Mucosa of gallbladder (tissue), 1 donor: ENCODE results near the gene KIAA0408. TPM values are rescaled to one million over a fixed set of nuclear protein-coding genes. Genes with fewer than 3 reads are reported as not detected.
"Not testable (repeated sequence)": the region's sequence is repeated elsewhere in the genome, so short reads cannot be mapped to it uniquely, and the experiment has no call there.

ENCODE experiments used
- DNase-seq: peaks from one replicate; pipeline ENCODE4 v3.0.0-alpha.2; 2020; ENCODE audit warnings: low spot score
- total RNA-seq: library from RNA; stranded (reverse); gene quantifications from one replicate; pipeline ENCODE4 v1.2.1, GENCODE V29; 2021
- donor health status: DM: no; HTN: no; CAD: no.

Gene KIAA0408
- total RNA-seq, 1 donor from 2014 or later, result 6.8 TPM

- no peak for DNase-seq
These were observed 3.9 kb upstream of the KIAA0408 start for GRCh38 chr6:127463056-127463455.

DNA sequence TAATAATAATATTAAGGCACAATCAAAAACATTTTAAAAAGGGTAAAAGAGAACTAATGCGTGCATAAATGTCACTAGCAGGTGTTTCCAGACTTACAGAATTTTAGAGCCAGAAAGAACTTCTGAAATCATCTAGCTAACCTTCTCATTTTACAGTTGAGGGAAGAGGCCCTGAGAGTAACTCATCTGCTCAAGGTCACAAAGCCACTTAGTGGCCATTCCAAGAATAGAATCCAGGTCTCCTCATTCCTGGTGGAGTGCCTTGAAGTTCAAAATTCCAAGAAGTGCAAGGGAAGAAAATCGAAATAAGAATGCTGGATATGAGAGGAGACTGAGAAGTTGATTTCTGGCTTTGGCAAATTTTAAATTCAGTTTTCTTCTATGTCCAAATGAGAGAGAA lies 3.2 kb upstream of the KIAA0408 start:
- no peak for DNase-seq

GRCh38 chr6:127460465-127460864 lies 1.3 kb upstream of the KIAA0408 start:
- no peak for DNase-seq

- peak; percentile 34 for DNase-seq
These were observed 372 bp downstream of the KIAA0408 start for GRCh38 chr6:127458817-127459216.

GRCh38 chr6:127458222-127458621 lies 967 bp downstream of the KIAA0408 start:
- DNase-seq, result no peak

DNA sequence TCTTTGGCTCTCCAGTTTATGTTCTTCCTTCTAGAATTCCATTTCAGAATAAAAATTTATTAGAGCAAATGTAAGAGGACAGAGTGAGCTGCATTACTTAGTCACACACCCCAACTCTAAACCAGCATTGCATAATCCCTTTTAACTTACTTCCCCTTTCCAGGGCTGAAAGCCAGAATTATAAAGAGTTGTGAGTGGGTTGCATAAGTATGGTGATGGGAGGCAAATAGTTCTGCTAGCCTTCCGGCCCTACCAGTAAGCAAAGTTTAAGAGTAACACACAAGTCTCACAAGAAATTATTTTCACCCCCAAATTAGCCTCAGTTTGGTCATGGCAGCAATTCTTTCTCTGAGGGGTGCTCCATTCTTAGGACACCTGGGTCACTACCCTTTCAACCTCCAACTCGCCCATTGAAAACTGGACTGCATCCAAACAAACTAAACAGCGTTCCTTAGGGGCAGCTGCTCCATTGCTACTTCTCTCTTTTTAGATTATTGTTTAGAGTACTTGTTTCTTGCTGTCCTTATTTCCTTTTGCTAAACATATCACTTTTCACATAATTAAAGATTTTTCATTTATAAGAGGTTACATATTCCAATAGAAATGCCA lies 1.6 kb downstream of the KIAA0408 start:
- no peak for DNase-seq

DNA sequence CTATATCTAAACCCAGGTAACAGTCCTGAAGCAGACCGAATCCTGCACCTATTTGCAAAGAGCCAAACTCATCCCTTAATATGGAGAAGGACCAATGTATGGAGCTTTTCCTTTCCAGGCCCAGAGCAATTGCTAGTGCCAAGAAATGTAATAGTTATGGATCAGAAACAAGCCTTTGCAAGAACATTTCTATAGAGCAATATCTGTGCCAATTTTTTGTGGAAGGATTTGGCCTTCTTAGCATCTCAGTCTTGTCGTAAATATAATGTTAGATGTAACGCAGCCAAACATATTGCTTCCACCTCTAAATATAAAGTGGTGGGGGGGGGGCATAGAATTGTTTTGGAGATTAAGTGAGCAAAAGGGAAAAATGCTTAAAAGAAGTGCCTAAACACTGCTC lies 2.7 kb downstream of the KIAA0408 start:
- no peak for DNase-seq

DNA sequence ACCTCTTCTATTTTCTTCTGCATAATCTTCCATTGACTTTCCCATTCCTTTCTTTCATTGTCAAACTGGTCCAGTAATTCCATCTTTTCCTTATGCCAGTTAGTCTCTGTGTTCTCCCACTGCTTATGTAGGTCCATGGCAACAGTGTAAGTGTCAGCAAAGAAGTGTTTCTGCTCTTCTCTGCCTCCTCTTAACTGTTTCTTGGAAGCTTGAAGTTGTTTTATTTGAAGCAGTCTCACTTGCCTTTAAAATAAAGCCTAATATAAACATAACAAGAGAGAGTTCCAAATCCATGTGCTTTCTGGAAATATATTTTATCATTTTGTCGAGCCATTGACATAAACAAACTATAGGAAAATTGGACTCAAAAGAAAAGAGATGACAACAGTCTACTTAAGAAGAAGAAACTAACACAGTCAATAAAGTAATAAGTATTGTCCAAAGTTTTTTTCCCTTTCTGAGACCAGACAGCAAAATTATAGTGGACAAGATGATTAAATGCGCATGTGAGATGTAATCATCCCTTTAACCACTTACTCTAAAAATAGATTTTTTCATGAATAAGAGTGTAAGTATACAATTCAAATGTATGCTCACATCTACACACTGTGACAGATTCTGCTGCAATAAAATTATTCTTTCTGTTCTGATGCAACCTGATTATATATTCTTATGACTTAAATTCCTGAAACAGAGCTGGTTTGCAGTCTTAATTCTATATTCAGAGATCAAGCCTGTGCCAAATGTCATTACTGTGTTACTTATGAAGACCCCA lies 5.2 kb downstream of the KIAA0408 start:
- DNase-seq, result no peak

DNA sequence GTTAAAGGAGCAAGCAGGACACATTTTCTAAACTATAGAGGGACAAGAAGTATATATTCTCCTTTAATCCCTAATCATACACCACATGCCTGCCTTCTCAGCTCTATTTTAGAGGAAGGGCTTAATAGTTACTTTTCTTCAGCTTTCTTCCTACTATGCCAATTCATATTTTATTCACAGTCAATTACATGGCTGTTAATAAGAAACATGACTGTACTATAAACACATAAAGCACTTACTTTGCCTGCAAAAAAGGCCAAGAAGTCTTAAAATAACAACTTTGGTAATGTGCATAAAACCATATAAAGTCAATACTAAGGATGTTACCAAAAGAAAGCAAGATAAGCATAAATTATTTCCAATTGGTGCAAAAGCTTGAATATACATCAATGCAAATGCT lies 6.4 kb downstream of the KIAA0408 start:
- no peak for DNase-seq

DNA sequence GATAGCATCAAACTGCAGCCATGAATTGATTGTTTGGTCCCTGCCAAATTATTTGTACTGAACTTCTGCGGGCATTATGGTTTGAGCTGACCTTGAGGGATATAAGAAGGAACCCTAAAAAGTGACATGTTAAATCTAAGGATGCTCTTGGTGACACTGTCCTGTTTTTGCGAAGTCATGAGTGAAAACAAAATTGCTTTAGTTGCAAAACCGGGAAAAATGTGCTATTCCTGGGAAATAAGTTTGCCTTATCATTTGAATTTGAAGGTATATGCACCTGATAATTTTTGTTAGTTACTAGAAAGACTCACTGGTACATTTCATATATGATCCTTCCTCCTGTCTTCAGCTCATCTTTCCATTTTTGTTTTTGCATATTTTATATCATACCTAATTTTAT lies 7.8 kb downstream of the KIAA0408 start:
- no peak for DNase-seq

- DNase-seq, result no peak
These were observed 11.4 kb downstream of the KIAA0408 start for GRCh38 chr6:127447780-127448179.

DNA sequence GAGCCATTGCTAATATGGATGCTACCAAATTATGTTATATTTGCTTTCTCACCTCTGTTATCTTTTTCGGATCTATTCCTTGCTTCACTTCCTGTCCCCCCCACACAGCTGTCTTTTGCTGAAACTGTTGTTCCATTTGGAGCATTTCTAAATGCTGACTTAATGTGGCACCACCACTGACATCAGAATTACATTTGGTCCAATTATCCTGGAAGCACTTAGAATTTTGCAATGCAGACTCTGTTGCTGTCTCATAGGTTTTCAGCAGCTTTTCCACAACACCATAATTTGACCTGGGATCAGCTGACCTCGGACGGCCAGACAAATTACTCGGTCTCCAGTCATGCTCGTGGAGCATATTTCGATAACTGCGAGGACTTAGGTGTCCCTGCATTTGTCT lies 12.8 kb downstream of the KIAA0408 start:
- DNase-seq, result no peak

GRCh38 chr6:127441881-127442280 lies 17.3 kb downstream of the KIAA0408 start:
- no peak for DNase-seq

- no peak for DNase-seq
These were observed 19.5 kb downstream of the KIAA0408 start for GRCh38 chr6:127439718-127440117.

DNA sequence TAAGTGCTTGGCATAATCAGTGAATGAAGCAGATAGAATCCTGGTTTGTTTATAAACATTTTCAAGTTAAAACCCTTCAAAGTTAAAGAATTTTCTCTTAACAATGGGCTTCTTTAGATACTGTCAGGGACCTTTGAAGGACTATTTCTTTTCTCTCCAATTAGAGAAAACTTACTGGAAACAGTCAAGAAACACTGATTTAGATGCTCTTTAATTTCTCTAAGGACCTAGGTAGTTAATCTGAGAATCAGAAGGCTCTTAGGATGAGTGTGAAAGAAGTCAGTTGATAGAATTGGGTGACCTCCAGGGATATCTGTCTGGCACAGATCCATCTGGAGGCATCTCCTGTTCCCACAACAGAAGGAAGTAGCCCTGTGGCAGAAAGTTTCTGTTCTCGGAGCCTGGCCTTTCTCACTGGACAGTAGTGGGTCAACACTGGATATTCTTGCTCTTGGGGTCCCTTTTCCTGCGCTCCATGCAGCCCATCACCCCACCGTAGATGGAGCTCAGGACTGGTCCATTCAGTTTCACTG lies 22.5 kb downstream of the KIAA0408 start:
- DNase-seq, result no peak

- no peak for DNase-seq
These were observed 23.5 kb downstream of the KIAA0408 start for GRCh38 chr6:127435626-127436220.

DNA sequence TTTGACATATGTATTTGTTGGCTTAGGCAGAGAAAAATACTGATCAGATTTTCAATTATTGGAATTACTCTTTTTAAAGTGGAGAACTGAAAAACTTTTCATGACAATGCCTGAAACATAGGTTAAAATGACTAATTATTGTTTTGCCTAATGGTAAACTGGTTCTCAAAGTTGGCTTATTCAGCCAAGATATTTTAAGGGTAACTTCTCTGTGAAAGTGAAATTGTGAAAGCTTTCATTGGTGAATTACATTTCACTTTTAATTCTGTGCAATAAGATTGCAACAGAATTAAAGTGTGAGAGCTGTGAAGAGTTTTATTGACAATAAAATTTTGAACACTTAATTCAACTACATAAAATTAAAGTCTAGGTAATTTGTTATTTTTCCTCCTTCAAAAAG lies 24.5 kb downstream of the KIAA0408 start:
- no peak for DNase-seq

DNA sequence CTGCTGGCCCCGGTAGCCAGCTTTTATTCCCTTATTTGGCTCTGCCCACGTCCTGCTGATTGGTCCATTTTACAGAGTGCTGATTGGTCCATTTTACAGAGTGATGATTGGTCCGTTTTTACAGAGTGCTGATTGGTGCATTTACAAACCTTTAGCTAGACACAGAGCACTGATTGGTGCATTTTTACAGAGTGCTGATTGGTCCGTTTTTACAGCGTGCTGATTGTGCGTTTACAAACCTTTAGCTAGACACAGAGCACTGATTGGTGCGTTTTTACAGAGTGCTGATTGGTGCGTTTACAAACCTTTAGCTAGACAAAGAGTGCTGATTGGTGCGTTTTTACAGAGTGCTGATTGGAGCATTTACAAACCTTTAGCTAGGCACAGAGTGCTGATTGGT lies 30.6 kb downstream of the KIAA0408 start:
- not testable (repeated sequence) for DNase-seq

DNA sequence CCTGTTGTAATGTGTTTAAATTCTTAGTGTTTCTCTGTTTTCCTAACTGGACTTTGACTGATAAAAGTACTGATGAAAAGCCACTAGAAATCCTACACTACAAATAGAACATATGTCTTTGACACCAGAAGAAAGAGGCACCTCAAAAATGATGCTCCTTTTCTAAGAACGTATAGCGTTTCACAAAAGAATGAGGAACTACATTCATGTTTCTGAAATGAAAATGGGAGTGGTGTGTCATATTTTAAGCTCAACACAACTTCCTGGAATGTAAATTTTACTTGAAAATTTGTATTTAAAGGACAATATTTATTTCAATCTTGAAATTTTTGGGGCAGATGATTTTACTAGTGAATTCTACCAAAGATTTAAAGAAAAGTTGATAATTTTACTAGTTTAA lies 35.3 kb downstream of the KIAA0408 start:
- DNase-seq, result no peak

DNA sequence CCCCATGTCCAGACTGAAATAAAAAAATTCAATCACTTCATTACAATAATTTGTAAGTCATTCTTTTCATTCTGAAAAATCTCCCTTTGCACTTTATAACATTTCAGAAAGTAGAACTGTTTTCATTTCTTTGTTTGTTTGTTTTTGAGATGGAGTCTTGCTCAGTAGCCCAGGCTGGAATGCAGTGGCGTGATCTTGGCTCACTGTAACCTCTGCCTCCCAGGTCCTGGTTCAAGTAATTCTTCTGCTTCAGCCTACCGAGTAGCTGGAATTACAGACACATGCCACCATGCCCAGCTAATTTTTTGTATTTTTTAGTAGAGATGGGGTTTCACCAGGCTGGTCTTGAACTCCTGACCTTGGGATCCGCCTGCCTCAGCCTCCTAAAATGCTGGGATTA lies 38.0 kb downstream of the KIAA0408 start:
- DNase-seq, result not testable (repeated sequence)

DNA sequence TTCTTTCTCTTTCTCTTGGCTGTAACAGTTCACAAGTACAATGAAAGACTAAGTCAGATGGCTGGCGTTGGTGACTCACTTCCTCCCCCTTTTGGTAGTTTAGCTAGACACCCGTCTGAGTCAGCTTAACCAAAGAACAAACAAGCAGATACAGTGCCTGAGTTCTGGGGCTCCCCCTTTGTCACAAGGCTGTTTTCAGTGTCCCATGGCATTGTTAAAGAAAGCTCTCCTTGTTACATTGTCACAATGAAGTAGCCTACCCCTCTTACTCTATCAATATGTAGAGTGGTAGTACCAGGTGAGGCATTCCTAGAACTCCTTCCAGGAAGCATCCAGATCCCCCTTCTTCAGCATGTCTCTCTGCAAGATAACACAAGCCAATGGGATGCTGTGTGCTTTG lies 38.6 kb downstream of the KIAA0408 start:
- DNase-seq, result peak; percentile 57

DNA sequence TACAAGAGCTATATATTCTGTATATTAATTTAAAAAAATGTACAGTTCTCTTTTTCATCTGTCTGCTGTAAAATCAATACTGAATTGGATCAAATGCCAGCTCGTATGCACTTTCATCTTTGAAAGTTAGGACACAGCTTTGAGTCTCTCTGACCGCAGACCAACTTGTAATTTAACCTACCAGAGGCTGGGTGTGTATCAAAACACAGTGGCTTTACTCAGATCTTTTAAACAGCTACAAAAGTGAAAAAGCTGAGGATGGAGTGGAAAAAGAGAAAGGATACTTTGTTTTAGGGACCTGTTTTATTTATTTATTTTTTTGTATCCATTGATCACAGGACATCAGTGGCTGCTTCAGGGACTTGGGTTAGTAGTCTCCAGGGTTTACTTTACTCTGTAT lies 44.1 kb downstream of the KIAA0408 start:
- DNase-seq, result no peak

- DNase-seq, result not testable (repeated sequence)
These were observed 46.1 kb downstream of the KIAA0408 start for GRCh38 chr6:127413123-127413522.
